Mucosa of stomach (tissue), 1 donor: ENCODE results near the gene IQCE.
A peak's percentile ranks its signal among the peaks of the same experiment; 100 is the strongest.

Source experiments
- H3K27me3 ChIP-seq: one replicate; pipeline ENCODE4 v1.7.0; 2013; ENCODE audit warnings: mild to moderate bottlenecking, low read length; ENCODE audit not compliant: control insufficient read depth, insufficient read depth
- H3K36me3 ChIP-seq: one replicate; pipeline ENCODE4 v1.7.0; 2013; ENCODE audit warnings: low read length; ENCODE audit not compliant: control insufficient read depth, insufficient read depth
- H3K4me1 ChIP-seq: one replicate; pipeline ENCODE4 v1.7.0; 2013; ENCODE audit warnings: mild to moderate bottlenecking, low read length; ENCODE audit not compliant: control insufficient read depth, insufficient read depth
- H3K4me3 ChIP-seq: one replicate; pipeline ENCODE4 v1.7.0; 2013; ENCODE audit warnings: low read length
- H3K9ac ChIP-seq: one replicate; pipeline ENCODE4 v1.7.0; 2013; ENCODE audit warnings: mild to moderate bottlenecking, low read length, moderate library complexity
- H3K9me3 ChIP-seq: one replicate; pipeline ENCODE4 v1.7.0; 2013; ENCODE audit warnings: mild to moderate bottlenecking, low read length, moderate library complexity; ENCODE audit not compliant: control insufficient read depth
- donor health status: Pancreatic carcinoma.

Gene IQCE

GRCh38 chr7:2515424-2516193, 43.2 kb upstream of the IQCE start:
- peaks cover 39% of the 10 kb centered on the region for H3K4me1 ChIP-seq
- no peak overlapping the region for H3K9ac ChIP-seq
- H3K9me3 ChIP-seq: no peaks in the 10 kb centered on the region
- H3K27me3 ChIP-seq: peaks cover 8% of the 10 kb centered on the region
- no peak overlapping the region for H3K4me3 ChIP-seq
- H3K36me3 ChIP-seq: no peaks in the 10 kb centered on the region

- Histone ChIP-seq H3K36me3 (no peaks in the 10 kb centered on the region), H3K4me1 (peaks cover 33% of the 10 kb centered on the region), H3K27me3 (peaks cover 8% of the 10 kb centered on the region), H3K9ac (no peak overlapping the region), H3K9me3 (no peaks in the 10 kb centered on the region), H3K4me3 (no peak overlapping the region)
Observed at GRCh38 chr7:2516194-2516555, 42.6 kb upstream of the IQCE start.

GRCh38 chr7:2517026-2517425, 41.8 kb upstream of the IQCE start:
- no peak overlapping the region for H3K4me3 ChIP-seq
- no peaks in the 10 kb centered on the region for H3K36me3 ChIP-seq
- H3K9me3 ChIP-seq: no peaks in the 10 kb centered on the region
- peaks cover 25% of the 10 kb centered on the region for H3K4me1 ChIP-seq
- no peak overlapping the region for H3K9ac ChIP-seq
- peaks cover 8% of the 10 kb centered on the region for H3K27me3 ChIP-seq

- Histone ChIP-seq H3K36me3 (no peaks in the 10 kb centered on the region), H3K4me3 (no peak overlapping the region), H3K9me3 (no peaks in the 10 kb centered on the region), H3K4me1 (peaks cover 22% of the 10 kb centered on the region), H3K9ac (no peak overlapping the region), H3K27me3 (peaks cover 8% of the 10 kb centered on the region)
Observed at GRCh38 chr7:2517678-2518507, 40.9 kb upstream of the IQCE start.

- H3K9me3 ChIP-seq: no peaks in the 10 kb centered on the region
- peaks cover 28% of the 10 kb centered on the region for H3K4me1 ChIP-seq
- peaks cover 8% of the 10 kb centered on the region for H3K27me3 ChIP-seq
- H3K9ac ChIP-seq: peak overlapping the region; percentile 43
- H3K4me3 ChIP-seq: no peak overlapping the region
- no peaks in the 10 kb centered on the region for H3K36me3 ChIP-seq
Observed at GRCh38 chr7:2518737-2519118, 40.1 kb upstream of the IQCE start.

GRCh38 chr7:2519119-2519930, 39.5 kb upstream of the IQCE start, which contains the start of gene LFNG:
LFNG (plus strand) TSS chr7:2519774; CDS start chr7:2519862, 88 bp downstream.
- Histone ChIP-seq H3K4me1 (peaks cover 33% of the 10 kb centered on the region), H3K9ac (peak within 1 kb of the TSS; percentile 76), H3K27me3 (peaks cover 8% of the 10 kb centered on the region), H3K36me3 (no peaks in the 10 kb centered on the region), H3K4me3 (peak within 1 kb of the TSS; percentile 91), H3K9me3 (no peaks in the 10 kb centered on the region)

- peaks cover 43% of the 10 kb centered on the region for H3K4me1 ChIP-seq
- H3K4me3 ChIP-seq: peak overlapping the region; percentile 91
- peak overlapping the region; percentile 76 for H3K9ac ChIP-seq
Observed at GRCh38 chr7:2520131-2520760, 38.5 kb upstream of the IQCE start.

GRCh38 chr7:2520761-2521290, 38.0 kb upstream of the IQCE start:
- Histone ChIP-seq H3K4me1 (peaks cover 48% of the 10 kb centered on the region), H3K4me3 (peak overlapping the region; percentile 91), H3K27me3 (peaks cover 8% of the 10 kb centered on the region), H3K9me3 (no peaks in the 10 kb centered on the region), H3K9ac (peak overlapping the region; percentile 76), H3K36me3 (peaks cover 10% of the 10 kb centered on the region)

More at GRCh38 chr7:2520131-2520760, 38.5 kb upstream of the IQCE start:
- H3K9me3 ChIP-seq: no peaks in the 10 kb centered on the region
- H3K36me3 ChIP-seq: peaks cover 4% of the 10 kb centered on the region
- H3K27me3 ChIP-seq: peaks cover 8% of the 10 kb centered on the region

- Histone ChIP-seq H3K27me3 (peaks cover 8% of the 10 kb centered on the region), H3K4me1 (peaks cover 54% of the 10 kb centered on the region), H3K9me3 (no peaks in the 10 kb centered on the region), H3K9ac (peak overlapping the region; percentile 76), H3K36me3 (peaks cover 15% of the 10 kb centered on the region), H3K4me3 (peak overlapping the region; percentile 19)
Observed at GRCh38 chr7:2521341-2521745, 37.4 kb upstream of the IQCE start.

- Histone ChIP-seq H3K9ac (peak overlapping the region; percentile 76), H3K27me3 (peaks cover 8% of the 10 kb centered on the region), H3K4me1 (peaks cover 61% of the 10 kb centered on the region), H3K36me3 (peaks cover 22% of the 10 kb centered on the region), H3K9me3 (no peaks in the 10 kb centered on the region), H3K4me3 (peak overlapping the region; percentile 32)
Observed at GRCh38 chr7:2521952-2522591, 36.7 kb upstream of the IQCE start.
